PFSK-1 (cell line): ENCODE data around the gene SUPT3H.

Source experiments
- FOXP2 ChIP-seq: optimal IDR thresholded peaks from 2 replicates; pipeline ENCODE3; 2011; ENCODE audit warnings: borderline replicate concordance, control low read depth, inconsistent platforms; ENCODE audit not compliant: insufficient read depth; ENCODE audit errors: extremely low read length, extremely low read depth
- POLR2AphosphoS5 ChIP-seq: IDR thresholded peaks from 2 replicates; pipeline ENCODE4 v1.6.1; 2012; ENCODE audit warnings: low read depth, mild to moderate bottlenecking, control low read depth, low read length, moderate library complexity
- REST ChIP-seq, 2 experiments: IDR thresholded peaks; 2 replicates each; pipeline versions ENCODE4 v1.6.1 to v1.8.0; 2011 to 2012; ENCODE audit warnings: low read depth in 2 of 2, low read length in 2 of 2, control low read depth in 1 of 2, inconsistent platforms in 1 of 2, mild to moderate bottlenecking in 1 of 2, moderate library complexity in 1 of 2; ENCODE audit not compliant: insufficient read depth in 1 of 2
- SIN3A ChIP-seq: IDR thresholded peaks from 2 replicates; pipeline ENCODE4 v1.6.1; 2012; ENCODE audit warnings: mild to moderate bottlenecking, low read length, moderate library complexity, borderline replicate concordance; ENCODE audit not compliant: insufficient read depth
- TAF1 ChIP-seq: IDR thresholded peaks from 2 replicates; pipeline ENCODE4 v1.6.1; 2012; ENCODE audit warnings: low read length, control low read depth, borderline replicate concordance; ENCODE audit not compliant: insufficient read depth

SUPT3H gene

GRCh38 chr6:44918671-44919296, 458.9 kb downstream of the SUPT3H start:
- no peak for TF ChIP-seq POLR2AphosphoS5
- TF ChIP-seq TAF1: no peak
- TF ChIP-seq FOXP2: no peak
- TF ChIP-seq SIN3A: no peak
- TF ChIP-seq REST (IDR thresholded peaks at IDR 0.05; ENCODE audit: insufficient read depth in 1 of 2, low read depth in 2 of 2, low read length in 2 of 2): no peak

GRCh38 chr6:44917430-44917829, 460.3 kb downstream of the SUPT3H start:
- no peak for TF ChIP-seq POLR2AphosphoS5

- TF ChIP-seq TAF1 (no peak), POLR2AphosphoS5 (no peak), SIN3A (no peak)
Observed at GRCh38 chr6:44915111-44915510, 462.6 kb downstream of the SUPT3H start.

- TF ChIP-seq POLR2AphosphoS5 (no peak), TAF1 (no peak), FOXP2 (no peak), REST (IDR thresholded peaks at IDR 0.05; ENCODE audit: insufficient read depth in 1 of 2, low read depth in 2 of 2, low read length in 2 of 2) (no peak), SIN3A (no peak)
Observed at GRCh38 chr6:44914141-44914540, 463.6 kb downstream of the SUPT3H start.

DNA sequence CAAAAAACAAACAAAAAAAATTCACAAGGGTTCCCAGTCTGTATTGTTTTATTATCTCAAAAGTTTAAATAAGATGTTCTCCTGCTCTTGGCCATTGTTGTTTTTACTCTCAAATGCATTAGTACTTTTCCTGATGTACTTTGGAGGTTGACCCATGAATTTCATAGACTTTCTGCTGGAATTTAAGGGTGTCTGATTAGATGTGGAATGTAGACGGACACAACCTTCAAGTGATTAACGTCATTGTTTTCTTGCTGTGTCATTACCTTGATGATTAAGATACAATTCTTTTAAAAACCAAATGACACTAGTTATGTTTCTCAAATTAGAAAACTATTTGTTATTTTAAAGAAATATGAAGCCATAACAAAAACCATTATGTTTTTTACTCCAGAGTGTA, 471.0 kb downstream of the SUPT3H start:
- TF ChIP-seq POLR2AphosphoS5: no peak
- TF ChIP-seq TAF1: no peak
- TF ChIP-seq SIN3A: no peak
- TF ChIP-seq REST (IDR thresholded peaks at IDR 0.05; ENCODE audit: insufficient read depth in 1 of 2, low read depth in 2 of 2, low read length in 2 of 2): no peak
- no peak for TF ChIP-seq FOXP2

DNA sequence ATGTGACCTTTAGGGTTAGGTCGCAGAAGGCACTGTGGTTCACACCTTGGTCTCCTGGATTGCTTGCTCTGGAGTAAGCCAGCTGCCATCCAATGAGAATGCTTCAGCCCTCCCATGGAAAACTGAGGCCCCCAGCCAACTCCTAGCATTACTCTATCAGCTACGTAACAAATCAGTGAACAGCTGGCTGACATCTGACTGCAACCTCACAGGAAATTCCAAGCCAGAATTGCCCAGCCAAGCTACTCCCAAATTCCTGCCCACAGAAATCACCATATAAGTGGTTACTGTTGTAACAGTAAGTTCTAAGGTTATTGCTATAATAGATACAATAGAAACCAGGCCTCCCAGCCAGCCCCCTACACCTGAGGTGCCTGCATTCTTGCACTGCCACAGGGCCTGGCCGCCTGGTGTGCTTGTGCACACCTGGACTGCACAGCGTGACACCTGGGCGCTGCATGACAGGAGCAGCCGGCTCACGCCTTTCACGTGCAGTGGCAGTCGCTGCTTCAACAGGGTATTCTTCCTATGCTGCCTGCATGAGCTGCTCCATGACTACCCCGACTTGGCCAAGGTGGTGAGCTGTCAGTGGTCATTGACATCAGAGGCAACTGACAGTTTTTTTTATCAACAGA, 479.3 kb downstream of the SUPT3H start:
- TF ChIP-seq SIN3A: no peak
- TF ChIP-seq POLR2AphosphoS5: no peak
- TF ChIP-seq REST (IDR thresholded peaks at IDR 0.05; ENCODE audit: insufficient read depth in 1 of 2, low read depth in 2 of 2, low read length in 2 of 2): no peak
